HEK293T (cell line): ENCODE measurements around the gene FAM117A.

Experiments used
- CTCF ChIA-PET: fragments of 350-600 bp; formaldehyde crosslinking; extraction: SDS; loops from one replicate; lab custom pipeline; 2021; ENCODE audit warnings: antibody characterized with exemption, inconsistent platforms; lab: Yijun Ruan, JAX
- POLR2A ChIA-PET: fragments of 350-600 bp; formaldehyde crosslinking; extraction: SDS; loops from one replicate; lab custom pipeline; 2020; ENCODE audit warnings: antibody characterized with exemption, inconsistent platforms; lab: Yijun Ruan, JAX
- DNase-seq: peaks from one replicate; pipeline ENCODE4 v3.0.0; 2012; ENCODE audit warnings: mixed read lengths; ENCODE audit errors: extremely low spot score
- ARNT ChIP-seq: fragments of 450-650 bp; IDR thresholded peaks from 2 replicates; pipeline ENCODE4 v1.6.1; 2017; ENCODE audit warnings: mild to moderate bottlenecking
- BHLHE40 ChIP-seq: fragments of 450-650 bp; IDR thresholded peaks from 2 replicates; pipeline ENCODE4 v1.6.1; 2016; ENCODE audit warnings: mild to moderate bottlenecking, moderate library complexity, borderline replicate concordance
- CTBP1 ChIP-seq: fragments of 450-650 bp; IDR thresholded peaks from 2 replicates; pipeline ENCODE4 v1.6.1; 2016; ENCODE audit warnings: borderline replicate concordance
- ELF4 ChIP-seq: fragments of 450-650 bp; IDR thresholded peaks from 2 replicates; pipeline ENCODE4 v1.6.1; 2017; ENCODE audit warnings: antibody characterized with exemption
- FOXA1 ChIP-seq: fragments of 450-650 bp; IDR thresholded peaks from 2 replicates; pipeline ENCODE4 v1.6.1; 2016; ENCODE audit warnings: mild to moderate bottlenecking
- FOXK2 ChIP-seq: fragments of 450-650 bp; IDR thresholded peaks from 2 replicates; pipeline ENCODE4 v1.6.1; 2016; ENCODE audit warnings: mild to moderate bottlenecking
- FOXM1 ChIP-seq: fragments of 450-650 bp; IDR thresholded peaks from 2 replicates; pipeline ENCODE4 v1.6.1; 2017; ENCODE audit warnings: mild to moderate bottlenecking, borderline replicate concordance
- HDGF ChIP-seq: fragments of 450-650 bp; IDR thresholded peaks from 2 replicates; pipeline ENCODE4 v1.6.1; 2017; ENCODE audit warnings: antibody characterized with exemption, borderline replicate concordance
- L3MBTL2 ChIP-seq: fragments of 450-650 bp; conservative IDR thresholded peaks from 2 replicates; pipeline ENCODE4 v1.6.1; 2016; ENCODE audit warnings: mild to moderate bottlenecking
- LEF1 ChIP-seq: fragments of 450-650 bp; IDR thresholded peaks from 2 replicates; pipeline ENCODE4 v1.6.1; 2017; ENCODE audit warnings: mild to moderate bottlenecking, borderline replicate concordance
- NFRKB ChIP-seq: fragments of 450-650 bp; IDR thresholded peaks from 2 replicates; pipeline ENCODE4 v1.6.1; 2016; ENCODE audit warnings: mild to moderate bottlenecking, moderate library complexity
- SP1 ChIP-seq: fragments of 450-650 bp; IDR thresholded peaks from 2 replicates; pipeline ENCODE4 v1.6.1; 2017
- SUZ12 ChIP-seq: fragments of 450-650 bp; IDR thresholded peaks from 2 replicates; pipeline ENCODE4 v1.6.1; 2016; ENCODE audit warnings: mild to moderate bottlenecking
- TARDBP ChIP-seq: fragments of 450-650 bp; IDR thresholded peaks from 2 replicates; pipeline ENCODE4 v1.6.1; 2016
- ZNF384 ChIP-seq: fragments of 450-650 bp; IDR thresholded peaks from 2 replicates; pipeline ENCODE4 v1.6.1; 2016
- TF ChIP-seq, protein P1 (sequence below): fragments of 450-650 bp; IDR thresholded peaks from 2 replicates; pipeline ENCODE4 v1.6.1; 2016

FAM117A gene

DNA sequence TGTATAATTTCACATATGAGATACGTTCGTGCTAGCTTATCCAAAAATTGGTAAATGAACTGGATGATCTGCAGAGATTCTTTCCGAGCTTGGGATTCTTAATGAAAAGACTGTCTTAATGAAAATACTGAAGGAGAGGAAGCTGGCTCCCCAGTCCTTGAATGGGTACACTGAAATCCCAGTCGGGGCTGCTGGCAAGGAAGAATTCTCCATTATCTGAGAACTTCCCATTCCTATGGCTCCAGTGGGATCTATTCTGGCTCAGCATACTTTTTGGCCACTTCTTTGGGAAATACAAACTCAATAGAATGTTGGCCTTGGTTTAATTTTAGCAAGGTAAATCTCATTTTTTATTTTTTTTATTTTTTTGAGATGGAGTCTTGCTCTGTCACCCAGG, 32.5 kb downstream of the FAM117A start:
- ChIA-PET CTCF (interaction anchor here (0.6 kb wide), 1 partner anchor 57 kb away, joined by 3 read pairs; no protein-coding TSS in a partner anchor), POLR2A (no interaction called here)
- no peak for TF ChIP-seq ZNF384
- TF ChIP-seq SP1, result no peak
- no peak for TF ChIP-seq ARNT
- no peak for TF ChIP-seq BHLHE40
- DNase-seq, result no peak

DNA sequence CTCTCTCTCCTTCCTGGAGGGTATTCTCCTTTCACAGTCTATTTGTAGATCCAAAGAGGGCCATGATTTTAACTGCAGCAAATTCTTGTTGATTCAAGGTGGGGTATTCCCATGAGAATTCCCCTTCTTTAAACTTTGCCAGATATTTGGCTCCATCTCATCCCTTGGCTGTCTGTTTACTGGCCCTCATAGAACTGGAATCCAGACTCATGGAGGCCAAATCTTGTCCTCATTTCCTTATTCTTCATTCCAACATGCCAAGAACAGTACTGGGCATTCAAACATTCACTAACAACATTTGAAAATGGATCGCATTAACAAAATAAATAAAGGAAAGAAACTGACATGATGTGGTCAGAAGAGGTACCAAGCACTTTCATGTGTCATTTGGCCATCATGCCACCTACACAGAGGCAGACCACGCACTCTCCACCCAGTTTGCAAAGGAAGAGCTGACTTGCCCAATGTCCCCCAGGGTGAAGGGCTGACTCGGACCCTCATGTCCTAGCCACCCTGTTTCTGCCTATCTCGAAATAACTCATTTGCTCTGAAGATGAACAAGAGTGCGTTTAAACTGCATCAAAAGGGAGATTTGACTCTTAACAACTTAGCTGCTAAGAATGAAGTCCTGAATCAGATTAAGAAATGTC, 33.0 kb downstream of the FAM117A start:
- CTCF ChIA-PET, result no interaction called here
- DNase-seq, result no peak
- POLR2A ChIA-PET, result no interaction called here
- TF ChIP-seq CTBP1, result no peak
- TF ChIP-seq SUZ12, result no peak
- TF ChIP-seq, protein P1, sequence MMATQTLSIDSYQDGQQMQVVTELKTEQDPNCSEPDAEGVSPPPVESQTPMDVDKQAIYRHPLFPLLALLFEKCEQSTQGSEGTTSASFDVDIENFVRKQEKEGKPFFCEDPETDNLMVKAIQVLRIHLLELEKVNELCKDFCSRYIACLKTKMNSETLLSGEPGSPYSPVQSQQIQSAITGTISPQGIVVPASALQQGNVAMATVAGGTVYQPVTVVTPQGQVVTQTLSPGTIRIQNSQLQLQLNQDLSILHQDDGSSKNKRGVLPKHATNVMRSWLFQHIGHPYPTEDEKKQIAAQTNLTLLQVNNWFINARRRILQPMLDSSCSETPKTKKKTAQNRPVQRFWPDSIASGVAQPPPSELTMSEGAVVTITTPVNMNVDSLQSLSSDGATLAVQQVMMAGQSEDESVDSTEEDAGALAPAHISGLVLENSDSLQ, result no peak
- no peak for TF ChIP-seq LEF1
- TF ChIP-seq ELF4, result no peak
- no peak for TF ChIP-seq FOXM1
- TF ChIP-seq TARDBP, result no peak
- no peak for TF ChIP-seq NFRKB
- no peak for TF ChIP-seq HDGF

DNA sequence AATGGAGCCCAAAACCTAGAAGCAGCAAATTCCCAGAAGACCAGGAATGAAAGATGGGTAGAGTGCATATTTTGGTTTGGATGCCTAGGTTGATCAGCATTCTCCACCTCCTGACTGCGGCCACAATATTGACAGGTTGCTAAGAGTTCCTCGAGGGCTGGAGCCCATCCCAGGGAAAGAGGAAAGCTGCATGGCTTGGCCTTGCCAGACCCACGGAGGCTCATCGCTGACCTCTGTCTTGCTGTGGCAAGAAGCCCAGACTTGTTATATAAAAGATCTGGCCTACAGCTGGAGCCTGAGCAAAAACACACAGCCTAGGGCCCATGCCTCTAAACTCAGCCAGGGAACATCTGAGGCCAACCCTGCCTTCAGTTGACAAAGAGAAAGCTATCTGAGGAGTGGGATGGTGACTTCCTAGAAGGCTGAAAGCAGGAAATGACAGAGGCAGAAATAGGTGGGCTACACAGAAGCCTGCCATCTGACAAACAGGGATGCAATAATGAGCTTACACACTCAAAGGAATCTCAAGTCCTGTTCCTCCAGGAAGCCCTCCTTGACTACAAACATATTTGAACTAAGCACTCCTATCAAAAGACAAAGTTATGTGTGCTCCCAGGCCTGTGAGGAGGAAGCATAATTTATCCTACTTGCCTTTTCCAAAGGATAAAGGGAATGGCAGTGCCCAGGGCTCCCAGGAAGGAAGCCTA, 33.7 kb downstream of the FAM117A start:
- ChIA-PET CTCF (no interaction called here), POLR2A (interaction anchor here (0.9 kb wide), 1 partner anchor 58 kb away, joined by 3 read pairs; the partner anchor contains the start of gene KAT7)
- no peak for DNase-seq
- no peak for TF ChIP-seq L3MBTL2
- TF ChIP-seq FOXM1, result no peak
- no peak for TF ChIP-seq FOXA1
- no peak for TF ChIP-seq ZNF384
- no peak for TF ChIP-seq NFRKB
- TF ChIP-seq SUZ12, result no peak
- no peak for TF ChIP-seq SP1
- no peak for TF ChIP-seq BHLHE40
- TF ChIP-seq HDGF, result no peak
- TF ChIP-seq, protein P1, result no peak
- TF ChIP-seq FOXK2, result no peak
- no peak for TF ChIP-seq TARDBP
- no peak for TF ChIP-seq LEF1
- no peak for TF ChIP-seq CTBP1
- TF ChIP-seq ELF4, result no peak

DNA sequence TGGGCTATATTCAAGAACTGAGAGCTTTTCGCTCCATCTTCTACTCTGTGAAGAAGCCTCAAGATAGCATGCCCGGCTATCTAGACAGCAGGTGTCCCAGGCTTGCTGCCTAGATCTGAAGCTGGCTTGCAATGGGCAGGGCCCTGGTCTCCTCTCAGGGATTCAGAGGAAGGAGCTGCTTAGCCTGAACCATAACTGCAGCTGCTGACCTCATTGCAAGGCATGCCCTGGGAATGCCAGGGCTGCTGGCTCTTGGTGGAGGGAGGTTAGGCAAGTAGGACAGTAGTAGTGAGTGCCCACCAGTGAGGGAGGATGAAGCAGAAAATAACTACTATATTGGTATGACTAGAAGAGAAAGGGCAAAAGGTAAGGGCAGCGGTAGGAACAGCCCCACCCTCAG, 34.9 kb downstream of the FAM117A start:
- ChIA-PET POLR2A (interaction anchor here (0.9 kb wide), 1 partner anchor 11 kb away, joined by 3 read pairs; no protein-coding TSS in a partner anchor), CTCF (interaction anchor here (0.7 kb wide), 1 partner anchor 26 kb away, joined by 8 read pairs; no protein-coding TSS in a partner anchor)
- DNase-seq, result no peak
- no peak for TF ChIP-seq ELF4
- no peak for TF ChIP-seq FOXA1
- TF ChIP-seq TARDBP, result no peak
- TF ChIP-seq L3MBTL2, result no peak
- no peak for TF ChIP-seq FOXK2
- TF ChIP-seq FOXM1, result no peak
- TF ChIP-seq CTBP1, result no peak
- no peak for TF ChIP-seq LEF1
- no peak for TF ChIP-seq HDGF

DNA sequence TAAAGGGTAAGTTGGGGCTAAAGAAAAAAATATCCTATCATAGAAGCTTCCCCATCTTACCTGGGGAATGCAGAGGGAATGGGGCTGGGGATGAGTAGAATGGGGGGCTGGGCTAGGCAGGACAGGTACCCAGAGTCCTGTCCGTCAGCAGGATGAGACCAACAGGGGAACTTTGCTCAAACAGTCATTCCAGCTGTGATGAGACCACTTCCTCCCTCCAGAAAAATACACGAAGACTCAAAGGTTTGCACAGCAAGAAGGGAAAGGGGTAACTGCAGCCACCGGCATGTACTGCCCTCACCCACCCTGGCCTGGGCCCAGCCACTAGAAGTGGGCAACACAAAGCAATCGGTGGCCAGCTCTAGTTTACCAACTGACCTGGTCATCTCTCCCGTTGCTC, 35.5 kb downstream of the FAM117A start:
- ChIA-PET CTCF (no interaction called here), POLR2A (interaction anchor here (0.9 kb wide), 1 partner anchor 12 kb away, joined by 3 read pairs; no protein-coding TSS in a partner anchor)
- no peak for DNase-seq
- no peak for TF ChIP-seq BHLHE40
- no peak for TF ChIP-seq SP1
- TF ChIP-seq, protein P1, result no peak
- TF ChIP-seq NFRKB, result no peak
- no peak for TF ChIP-seq ELF4
- no peak for TF ChIP-seq ARNT
- no peak for TF ChIP-seq FOXA1
- no peak for TF ChIP-seq CTBP1
- no peak for TF ChIP-seq LEF1
- no peak for TF ChIP-seq FOXK2
- TF ChIP-seq ZNF384, result no peak
- TF ChIP-seq FOXM1, result no peak
- TF ChIP-seq SUZ12, result no peak

DNA sequence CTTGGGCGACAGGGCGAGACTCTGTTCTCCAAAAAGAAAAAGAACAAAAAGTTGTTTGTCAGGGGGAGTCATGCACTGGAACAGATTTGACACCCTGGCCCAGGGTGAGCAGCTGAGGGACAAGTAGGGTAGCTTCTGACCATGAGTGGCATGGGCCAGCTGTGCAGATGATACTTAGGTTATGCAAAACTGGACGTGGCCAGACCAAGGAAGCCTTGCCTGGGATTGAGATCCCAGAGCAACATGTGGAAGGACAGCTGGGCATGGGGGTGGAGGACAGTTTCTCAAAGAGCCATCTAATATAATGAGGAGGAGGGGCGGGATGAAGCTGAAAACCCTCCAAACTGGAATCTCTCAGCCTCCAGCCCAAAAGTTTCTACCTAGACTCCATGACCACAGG, 36.6 kb downstream of the FAM117A start:
- no peak for DNase-seq
- ChIA-PET CTCF (no interaction called here), POLR2A (no interaction called here)
- no peak for TF ChIP-seq ARNT
